Glutamatergic neuron (in vitro differentiated cells): Measurements from ENCODE around the gene AKR1C4. TPM values are rescaled to one million over a fixed set of nuclear protein-coding genes. Genes with fewer than 3 reads are reported as not detected.

Experiments
- DNase-seq: peaks from one replicate; pipeline ENCODE4 v3.0.0; 2022
- H3K27ac Mint-ChIP-seq: one replicate; pipeline ENCODE4 v1.8.0; 2020; ENCODE audit warnings: mild to moderate bottlenecking, mixed read lengths, inconsistent platforms; ENCODE audit not compliant: unreplicated experiment
- H3K27me3 Mint-ChIP-seq: one replicate; pipeline ENCODE4 v1.8.0; 2020; ENCODE audit warnings: mild to moderate bottlenecking, moderate library complexity, mixed read lengths, inconsistent platforms; ENCODE audit not compliant: unreplicated experiment
- H3K36me3 Mint-ChIP-seq: one replicate; pipeline ENCODE4 v1.8.0; 2020; ENCODE audit warnings: mild to moderate bottlenecking, mixed read lengths, inconsistent platforms; ENCODE audit not compliant: unreplicated experiment
- H3K4me1 Mint-ChIP-seq: one replicate; pipeline ENCODE4 v1.8.0; 2020; ENCODE audit warnings: mild to moderate bottlenecking, low read depth, mixed read lengths, inconsistent platforms; ENCODE audit not compliant: unreplicated experiment
- H3K4me3 Mint-ChIP-seq: one replicate; pipeline ENCODE4 v1.8.0; 2020; ENCODE audit warnings: mild to moderate bottlenecking, mixed read lengths, inconsistent platforms; ENCODE audit not compliant: unreplicated experiment
- H3K9me3 Mint-ChIP-seq: one replicate; pipeline ENCODE4 v1.8.0; 2020; ENCODE audit warnings: mild to moderate bottlenecking, moderate library complexity, mixed read lengths, inconsistent platforms; ENCODE audit not compliant: unreplicated experiment
- CTCF ChIP-seq: fragments of 200-600 bp; sonication (generic); IDR thresholded peaks from one replicate; pipeline ENCODE4 v1.5.0; 2021; ENCODE audit not compliant: partially characterized antibody, unreplicated experiment
- total RNA-seq: library from RNA; stranded (reverse); fragmentation: NEBNext Ultra II Directional; extraction: Animal tissue kit (Norgen Biotek cat#: 25700); gene quantifications from one replicate; pipeline ENCODE4 v1.2.1, GENCODE V29; 2021; ENCODE audit not compliant: unreplicated experiment

Gene AKR1C4
- total RNA-seq, 1 donor from 2014 or later, result not detected

- Mint-ChIP-seq H3K36me3 (no peaks in the 10 kb centered on the region), H3K4me3 (no peak overlapping the region), H3K9me3 (peaks cover 4% of the 10 kb centered on the region), H3K4me1 (no peaks in the 10 kb centered on the region), H3K27ac (no peak overlapping the region), H3K27me3 (no peaks in the 10 kb centered on the region)
- DNase-seq, result no peak
- no peak for TF ChIP-seq CTCF
Observed at GRCh38 chr10:5259132-5259951, 62.7 kb downstream of the AKR1C4 start.

DNA sequence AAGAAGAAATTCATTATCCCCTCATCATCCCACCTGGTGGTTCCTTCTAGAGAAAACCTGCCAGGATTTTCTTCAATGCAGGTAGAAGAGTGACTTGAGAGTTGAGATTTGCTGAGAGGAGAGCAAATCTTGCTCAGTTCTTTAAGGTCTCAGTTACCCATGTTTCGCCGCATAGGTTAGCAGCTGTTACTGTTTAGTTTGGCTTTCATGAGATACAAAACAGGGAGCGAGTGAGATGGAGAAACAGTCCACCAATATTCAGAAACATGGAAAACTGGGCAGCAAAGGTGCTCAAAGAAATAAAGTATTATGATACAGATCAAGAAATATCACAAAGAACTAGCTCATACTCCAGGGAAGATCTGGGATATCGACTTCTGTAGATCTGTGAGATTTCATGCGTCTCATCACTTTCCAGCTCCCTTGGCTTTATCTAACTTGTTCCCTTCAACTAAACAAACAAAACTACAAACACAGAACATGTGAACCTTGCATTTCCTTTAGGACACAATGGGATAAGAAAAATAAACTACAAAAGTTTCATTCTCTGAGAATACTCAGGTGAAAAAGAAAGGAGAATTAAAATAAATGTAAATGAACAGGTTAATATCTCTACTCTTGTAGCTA is 63.4 kb downstream of the AKR1C4 start:
- no peak overlapping the region for H3K27ac Mint-ChIP-seq
- H3K9me3 Mint-ChIP-seq, result peaks cover 4% of the 10 kb centered on the region
- no peak for TF ChIP-seq CTCF
- no peaks in the 10 kb centered on the region for H3K27me3 Mint-ChIP-seq
- no peak for DNase-seq
- no peaks in the 10 kb centered on the region for H3K4me1 Mint-ChIP-seq
- H3K36me3 Mint-ChIP-seq, result no peaks in the 10 kb centered on the region
- no peak overlapping the region for H3K4me3 Mint-ChIP-seq

DNA sequence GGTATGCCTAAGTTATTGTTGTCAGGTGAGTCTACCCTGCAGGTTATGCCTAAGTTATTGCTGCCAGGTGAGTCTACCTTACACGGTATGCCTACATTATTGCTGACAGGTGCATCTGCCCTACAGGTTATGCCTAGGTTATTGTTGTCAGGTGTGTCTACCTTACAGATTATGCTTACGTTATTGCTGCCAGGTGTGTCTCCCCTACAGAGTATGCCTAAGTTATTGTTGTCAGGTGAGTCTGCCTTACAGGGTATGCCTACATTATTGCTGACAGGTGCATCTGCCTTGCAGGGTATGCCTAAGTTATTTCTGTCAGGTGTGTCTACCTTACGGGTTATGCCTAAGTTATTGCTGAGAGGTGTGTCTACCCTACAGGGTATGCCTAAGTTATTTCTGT is 64.2 kb downstream of the AKR1C4 start:
- H3K4me3 Mint-ChIP-seq, result no peak overlapping the region
- no peaks in the 10 kb centered on the region for H3K27me3 Mint-ChIP-seq
- no peak overlapping the region for H3K27ac Mint-ChIP-seq
- no peak for TF ChIP-seq CTCF
- H3K4me1 Mint-ChIP-seq, result no peaks in the 10 kb centered on the region
- DNase-seq, result no peak
- H3K9me3 Mint-ChIP-seq, result peaks cover 3% of the 10 kb centered on the region
- H3K36me3 Mint-ChIP-seq, result peaks cover 4% of the 10 kb centered on the region

DNA sequence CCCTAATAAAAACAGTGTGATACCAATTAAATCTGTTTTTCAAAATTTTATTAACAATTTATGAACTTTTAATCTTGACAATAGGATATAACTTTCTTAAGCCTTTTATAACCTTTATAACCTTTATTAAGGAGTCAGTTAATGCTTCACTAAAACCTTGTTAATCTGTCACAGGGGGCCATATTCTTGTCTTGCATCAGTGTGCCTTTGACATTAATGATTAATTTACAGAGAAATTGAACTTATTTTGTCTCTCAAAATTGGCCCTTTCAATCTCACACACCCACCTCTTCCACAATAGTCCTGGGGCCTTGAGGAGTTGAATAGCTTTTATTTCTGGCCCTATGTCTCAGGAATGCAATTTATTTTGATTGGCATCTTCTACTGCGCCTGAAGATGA is 68.5 kb downstream of the AKR1C4 start:
- no peak for TF ChIP-seq CTCF
- H3K9me3 Mint-ChIP-seq, result peaks cover 2% of the 10 kb centered on the region
- no peak for DNase-seq
- H3K4me1 Mint-ChIP-seq, result no peaks in the 10 kb centered on the region
- H3K27ac Mint-ChIP-seq, result no peak overlapping the region
- H3K27me3 Mint-ChIP-seq, result no peaks in the 10 kb centered on the region
- peaks cover 4% of the 10 kb centered on the region for H3K36me3 Mint-ChIP-seq
- no peak overlapping the region for H3K4me3 Mint-ChIP-seq

DNA sequence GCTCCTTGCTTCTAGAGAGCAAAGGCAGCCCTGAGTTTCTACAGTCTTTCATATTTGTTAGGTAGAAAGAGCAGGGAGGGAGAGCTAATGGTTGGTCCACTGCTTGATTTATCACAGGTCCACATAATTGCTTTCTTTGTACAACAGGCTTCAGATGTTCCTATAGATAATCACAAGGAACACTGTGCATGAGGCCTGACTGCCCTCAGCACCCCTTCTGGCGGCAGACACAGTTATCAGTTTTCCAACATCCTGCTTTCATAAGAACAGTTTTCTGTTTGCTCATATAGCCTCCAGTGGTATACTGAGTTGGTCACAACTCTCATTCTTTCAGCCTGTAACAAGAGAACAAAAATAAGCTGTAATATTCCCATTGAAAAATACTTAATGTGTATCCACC is 69.7 kb downstream of the AKR1C4 start:
- Mint-ChIP-seq H3K4me1 (no peaks in the 10 kb centered on the region), H3K4me3 (no peak overlapping the region), H3K27me3 (no peaks in the 10 kb centered on the region), H3K27ac (no peak overlapping the region), H3K36me3 (peaks cover 4% of the 10 kb centered on the region), H3K9me3 (peaks cover 2% of the 10 kb centered on the region)
- no peak for TF ChIP-seq CTCF
- DNase-seq, result no peak
